H9 (cell line): ENCODE results near the gene GRIA4. TPM values are rescaled to one million over a fixed set of nuclear protein-coding genes. Genes with fewer than 3 reads are reported as not detected.

Source experiments
- DNase-seq: peaks from one replicate; pipeline ENCODE4 v3.0.0-alpha.2; 2017
- H2AFZ ChIP-seq: one replicate; pipeline ENCODE4 v1.6.1; 2013; ENCODE audit warnings: mild to moderate bottlenecking, low read length, control low read depth, moderate library complexity
- H2AK5ac ChIP-seq: 2 replicates; pipeline ENCODE4 v1.6.1; 2013; ENCODE audit warnings: low read length, control low read depth, mixed read lengths; ENCODE audit not compliant: insufficient read length
- H2BK120ac ChIP-seq: one replicate; pipeline ENCODE4 v1.6.1; 2013; ENCODE audit warnings: low read depth, mild to moderate bottlenecking, low read length, control low read depth, inconsistent platforms; ENCODE audit not compliant: poor library complexity, severe bottlenecking
- H2BK12ac ChIP-seq: 2 replicates; pipeline ENCODE4 v1.6.1; 2013; ENCODE audit warnings: low read length, control low read depth, mixed read lengths, low read depth; ENCODE audit not compliant: insufficient read length
- H2BK15ac ChIP-seq: 2 replicates; pipeline ENCODE4 v1.6.1; 2013; ENCODE audit warnings: low read depth, low read length, control low read depth
- H2BK20ac ChIP-seq: one replicate; pipeline ENCODE4 v1.6.1; 2013; ENCODE audit warnings: low read depth, mild to moderate bottlenecking, low read length, control low read depth, inconsistent platforms; ENCODE audit not compliant: poor library complexity, severe bottlenecking
- H2BK5ac ChIP-seq: 2 replicates; pipeline ENCODE4 v1.6.1; 2013; ENCODE audit warnings: low read length, control low read depth, mixed read lengths; ENCODE audit not compliant: insufficient read length
- H3K14ac ChIP-seq: 2 replicates; pipeline ENCODE4 v1.6.1; 2013; ENCODE audit warnings: low read length, control low read depth; ENCODE audit not compliant: insufficient read depth
- H3K18ac ChIP-seq: 2 replicates; pipeline ENCODE4 v1.6.1; 2013; ENCODE audit warnings: low read depth, mild to moderate bottlenecking, mixed read lengths, low read length, control low read depth; ENCODE audit not compliant: insufficient read length
- H3K23ac ChIP-seq: 2 replicates; pipeline ENCODE4 v1.6.1; 2013; ENCODE audit warnings: low read length, control low read depth, mixed read lengths, low read depth; ENCODE audit not compliant: insufficient read length
- H3K23me2 ChIP-seq: 2 replicates; pipeline ENCODE4 v1.6.1; 2013; ENCODE audit warnings: low read depth, mild to moderate bottlenecking, mixed read lengths, low read length, control low read depth; ENCODE audit not compliant: insufficient read length, poor library complexity, severe bottlenecking
- H3K27ac ChIP-seq: 2 replicates; pipeline ENCODE4 v1.5.1; 2013; ENCODE audit warnings: low read length, control low read depth, mixed read lengths, low read depth; ENCODE audit not compliant: insufficient read length
- H3K27me3 ChIP-seq: 2 replicates; pipeline ENCODE4 v1.6.1; 2013; ENCODE audit warnings: low read length, control low read depth, inconsistent platforms; ENCODE audit not compliant: insufficient read depth
- H3K4ac ChIP-seq: 2 replicates; pipeline ENCODE4 v1.6.1; 2013; ENCODE audit warnings: low read depth, mild to moderate bottlenecking, control low read depth, inconsistent platforms, low read length, moderate library complexity
- H3K4me1 ChIP-seq: 2 replicates; pipeline ENCODE4 v1.6.1; 2013; ENCODE audit warnings: low read length, control low read depth, inconsistent platforms; ENCODE audit not compliant: insufficient read depth
- H3K4me2 ChIP-seq: 2 replicates; pipeline ENCODE4 v1.6.1; 2013; ENCODE audit warnings: low read length, control low read depth, mixed read lengths; ENCODE audit not compliant: insufficient read length, insufficient read depth
- H3K56ac ChIP-seq: 2 replicates; pipeline ENCODE4 v1.6.1; 2013; ENCODE audit warnings: low read depth, mild to moderate bottlenecking, mixed read lengths, low read length, control low read depth; ENCODE audit not compliant: insufficient read length
- H3K79me1 ChIP-seq: 2 replicates; pipeline ENCODE4 v1.6.1; 2013; ENCODE audit warnings: low read depth, mild to moderate bottlenecking, moderate library complexity, low read length, control low read depth, inconsistent platforms; ENCODE audit not compliant: insufficient read depth, poor library complexity, severe bottlenecking
- H3K79me2 ChIP-seq: 2 replicates; pipeline ENCODE4 v1.6.1; 2013; ENCODE audit warnings: low read length, control low read depth, inconsistent platforms; ENCODE audit not compliant: insufficient read depth
- H3K9ac ChIP-seq: 2 replicates; pipeline ENCODE4 v1.6.1; 2013; ENCODE audit warnings: low read length, control low read depth, mixed read lengths; ENCODE audit not compliant: insufficient read length; ENCODE audit errors: extremely low read depth
- H3K9me3 ChIP-seq: one replicate; pipeline ENCODE4 v1.6.1; 2013; ENCODE audit warnings: low read depth, low read length, inconsistent platforms; ENCODE audit not compliant: control insufficient read depth
- H3T11ph ChIP-seq: one replicate; pipeline ENCODE4 v1.6.1; 2013; ENCODE audit warnings: mild to moderate bottlenecking, low read length, control low read depth, inconsistent platforms
- H4K20me1 ChIP-seq: one replicate; pipeline ENCODE4 v1.6.1; 2013; ENCODE audit not compliant: control insufficient read depth, insufficient read length, insufficient read depth
- H4K5ac ChIP-seq: 2 replicates; pipeline ENCODE4 v1.6.1; 2013; ENCODE audit warnings: low read depth, mild to moderate bottlenecking, mixed read lengths, low read length, control low read depth; ENCODE audit not compliant: insufficient read length
- H4K8ac ChIP-seq: replicated peaks from 2 replicates; pipeline ENCODE4 v1.6.1; 2013; ENCODE audit warnings: low read length, control low read depth, mixed read lengths, low read depth; ENCODE audit not compliant: insufficient read length
- H4K91ac ChIP-seq: 2 replicates; pipeline ENCODE4 v1.6.1; 2013; ENCODE audit warnings: low read depth, mild to moderate bottlenecking, moderate library complexity, mixed read lengths, low read length, control low read depth; ENCODE audit not compliant: insufficient read length
- H3K27ac Mint-ChIP-seq, 3 experiments: 2 replicates in 2 of 3; 3 replicates in 1 of 3; pipeline ENCODE4 v1.8.0; 2020 to 2021; ENCODE audit warnings: mixed read lengths in 3 of 3, mild to moderate bottlenecking in 1 of 3, moderate library complexity in 1 of 3
- H3K27me3 Mint-ChIP-seq: 2 replicates; pipeline ENCODE4 v1.8.0; 2021; ENCODE audit warnings: low read depth, mild to moderate bottlenecking, moderate library complexity, mixed read lengths
- H3K36me3 Mint-ChIP-seq, 3 experiments: 2 replicates in 2 of 3; 3 replicates in 1 of 3; pipeline ENCODE4 v1.8.0; 2020 to 2021; ENCODE audit warnings: low read depth in 3 of 3, mixed read lengths in 3 of 3; ENCODE audit not compliant: insufficient read depth in 1 of 3
- H3K4me1 Mint-ChIP-seq, 2 experiments: 2 replicates each; pipeline ENCODE4 v1.8.0; 2020; ENCODE audit warnings: mixed read lengths in 2 of 2
- H3K4me3 Mint-ChIP-seq, 2 experiments: 2 replicates in 1 of 2; 3 replicates in 1 of 2; pipeline ENCODE4 v1.8.0; 2020 to 2021; ENCODE audit warnings: mild to moderate bottlenecking in 2 of 2, mixed read lengths in 2 of 2, moderate library complexity in 1 of 2
- H3K9me3 Mint-ChIP-seq, 2 experiments: 2 replicates in 1 of 2; 3 replicates in 1 of 2; pipeline ENCODE4 v1.8.0; 2020; ENCODE audit warnings: mild to moderate bottlenecking in 2 of 2, mixed read lengths in 2 of 2, moderate library complexity in 1 of 2
- CTCF ChIP-seq: fragments of 200-600 bp; sonication (generic); conservative IDR thresholded peaks from 3 replicates; pipeline ENCODE4 v1.8.0; 2021; ENCODE audit warnings: antibody characterized with exemption, mild to moderate bottlenecking
- WGBS: extraction: QIAGEN DNeasy Blood & Tissue Kit; methylation state at CpG from one replicate; pipeline ENCODE4 v1.1.7; 2013; ENCODE audit warnings: missing lambda C conversion rate, low lambda C conversion rate, mixed read lengths; ENCODE audit not compliant: insufficient read length; ENCODE audit errors: extremely low coverage; 5-methylcytosine and 5-hydroxymethylcytosine counted together
- total RNA-seq: library from RNA; stranded (reverse); gene quantifications from 2 replicates; pipeline ENCODE4 v1.2.1, GENCODE V29; 2021

The GRIA4 gene
- total RNA-seq, 1 experiment from 2014 or later = 0.83 TPM

DNA sequence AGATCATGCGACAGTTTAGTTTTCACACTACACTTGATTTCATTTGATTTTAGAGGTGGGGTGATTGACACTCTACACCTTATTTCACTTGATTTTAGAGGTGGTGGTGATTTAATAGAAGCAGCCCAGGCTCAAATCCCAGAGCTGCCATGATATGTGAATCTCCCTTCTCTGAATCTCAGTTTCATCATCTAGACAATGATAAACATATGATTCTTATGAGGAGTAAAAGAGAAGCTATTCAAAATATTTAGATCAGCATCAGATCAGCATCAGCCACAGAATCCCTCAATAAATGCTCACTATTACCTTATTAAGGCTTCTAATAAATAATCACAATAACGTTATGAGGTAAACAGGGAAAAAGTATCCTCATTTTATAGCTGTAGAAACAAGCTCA is 313.4 kb downstream of the GRIA4 start:
- H3K27ac ChIP-seq = no peak overlapping the region
- no peak overlapping the region for H3K4ac ChIP-seq
- no peaks in the 10 kb centered on the region for H4K20me1 ChIP-seq
- H3K79me2 ChIP-seq = no peaks in the 10 kb centered on the region
- H3K23ac ChIP-seq = no peak overlapping the region
- no peaks in the 10 kb centered on the region for H3K9me3 Mint-ChIP-seq
- no peak overlapping the region for H2AK5ac ChIP-seq
- H3K79me1 ChIP-seq = no peaks in the 10 kb centered on the region
- no peak overlapping the region for H3K4me2 ChIP-seq
- H2BK120ac ChIP-seq = no peak overlapping the region
- no peak overlapping the region for H3K56ac ChIP-seq
- no peak overlapping the region for H2AFZ ChIP-seq
- H3K4me3 Mint-ChIP-seq = no peak overlapping the region
- no peaks in the 10 kb centered on the region for H3K27me3 Mint-ChIP-seq
- H2BK20ac ChIP-seq = no peak overlapping the region
- no peak overlapping the region for H3K27ac Mint-ChIP-seq
- H3K36me3 Mint-ChIP-seq = no peaks in the 10 kb centered on the region
- TF ChIP-seq CTCF = no peak
- no peak overlapping the region for H4K5ac ChIP-seq
- no peak overlapping the region for H3K14ac ChIP-seq
- no CpG with 5 or more reads among the region's 2 CpGs for WGBS
- no peaks in the 10 kb centered on the region for H3K27me3 ChIP-seq
- no peak overlapping the region for H3K9ac ChIP-seq
- H2BK5ac ChIP-seq = no peak overlapping the region
- no peak overlapping the region for H4K91ac ChIP-seq
- H3K4me1 Mint-ChIP-seq = peaks cover 3 to 5% of the 10 kb centered on the region in 2 experiments
- H3T11ph ChIP-seq = no peak overlapping the region
- H3K9me3 ChIP-seq = no peaks in the 10 kb centered on the region
- H3K23me2 ChIP-seq = no peaks in the 10 kb centered on the region
- no peaks in the 10 kb centered on the region for H3K4me1 ChIP-seq
- no peak overlapping the region for H3K18ac ChIP-seq
- H2BK15ac ChIP-seq = no peak overlapping the region
- H4K8ac ChIP-seq = no peak overlapping the region
- H2BK12ac ChIP-seq = no peak overlapping the region
- DNase-seq = no peak
